Ascending aorta (tissue), 2 donors: ENCODE data around the gene TSHR. TPM values are rescaled to one million over a fixed set of nuclear protein-coding genes. Genes with fewer than 3 reads are reported as not detected.

Experiments
- DNase-seq, 2 donors: peaks; one replicate each; pipeline ENCODE4 v3.0.0-alpha.2; 2019; ENCODE audit warnings: low spot score in 2 of 2
- H3K27ac ChIP-seq, 2 donors: fragments of 200-600 bp; sonication (generic); one replicate each; pipeline ENCODE4 v1.5.1; 2016 to 2017; ENCODE audit warnings: mild to moderate bottlenecking in 1 of 2
- H3K27me3 ChIP-seq: fragments of 200-600 bp; sonication (generic); one replicate; pipeline ENCODE4 v1.5.1; 2017
- H3K36me3 ChIP-seq, 2 donors: fragments of 200-600 bp; sonication (generic); one replicate each; pipeline ENCODE4 v1.5.1; 2016
- H3K4me1 ChIP-seq, 2 donors: fragments of 200-600 bp; sonication (generic); one replicate each; pipeline ENCODE4 v1.5.1; 2016 to 2017; ENCODE audit warnings: mild to moderate bottlenecking in 1 of 2
- H3K4me3 ChIP-seq, 2 donors: fragments of 200-600 bp; sonication (generic); one replicate each; pipeline ENCODE4 v1.5.1; 2016 to 2017; ENCODE audit warnings: mild to moderate bottlenecking in 1 of 2
- H3K9me3 ChIP-seq, 2 donors: fragments of 200-600 bp; sonication (generic); one replicate each; pipeline ENCODE4 v1.5.1; 2016
- CTCF ChIP-seq, 3 experiments: fragments of 200-600 bp in 2 of 3; fragments of 450-650 bp in 1 of 3; sonication (generic) in 2 of 3; IDR thresholded peaks; one replicate each; pipeline ENCODE4 v1.5.1; 2016 to 2019; ENCODE audit warnings: antibody characterized with exemption in 3 of 3, mild to moderate bottlenecking in 1 of 3, moderate library complexity in 1 of 3
- intact Hi-C: fragments of 100-400 bp; cut with DNase I; formaldehyde crosslinking; loops from one replicate; pipeline ENCODE4 v1.15.1; 2023
- total RNA-seq: library from RNA; depleted of rRNA; stranded (reverse); fragments of >200 nt; gene quantifications from one replicate; pipeline ENCODE4 v1.1.0, GENCODE V29; 2016

The TSHR gene
- total RNA-seq, 1 donor from 2014 or later: not detected

GRCh38 chr14:81187832-81188522 is 232.6 kb downstream of the TSHR start:
- Histone ChIP-seq H3K27ac (no peak overlapping the region), H3K9me3 (no peaks in the 10 kb centered on the region), H3K4me1 (no peaks in the 10 kb centered on the region), H3K27me3 (no peaks in the 10 kb centered on the region), H3K36me3 (peaks cover 8 to 65% of the 10 kb centered on the region in 2 donors), H3K4me3 (no peak overlapping the region)
- intact Hi-C loops: no loop called here
- no peak for DNase-seq
- TF ChIP-seq CTCF (IDR thresholded peaks at IDR 0.05): no peak

GRCh38 chr14:81192594-81192993 is 237.2 kb downstream of the TSHR start:
- Histone ChIP-seq H3K27ac (no peak overlapping the region), H3K27me3 (no peaks in the 10 kb centered on the region), H3K9me3 (no peaks in the 10 kb centered on the region), H3K4me3 (no peak overlapping the region), H3K4me1 (no peaks in the 10 kb centered on the region), H3K36me3 (peaks cover 33 to 81% of the 10 kb centered on the region in 2 donors)
- DNase-seq: no peak
- no peak for TF ChIP-seq CTCF (IDR thresholded peaks at IDR 0.05)
- intact Hi-C loops: no loop called here

GRCh38 chr14:81193924-81194633 is 238.7 kb downstream of the TSHR start:
- no peak for DNase-seq
- no peak for TF ChIP-seq CTCF (IDR thresholded peaks at IDR 0.05)
- intact Hi-C loops: no loop called here
- no peaks in the 10 kb centered on the region for H3K4me1 ChIP-seq
- H3K27me3 ChIP-seq: no peaks in the 10 kb centered on the region
- H3K4me3 ChIP-seq: no peak overlapping the region
- H3K36me3 ChIP-seq: peaks cover 33 to 75% of the 10 kb centered on the region in 2 donors
- no peaks in the 10 kb centered on the region for H3K9me3 ChIP-seq
- no peak overlapping the region for H3K27ac ChIP-seq

Other genes starting within 250 kb of the TSHR start
- gene CEP128, start 13.9 kb upstream of the TSHR start, total RNA-seq: 3.3 TPM